Ascending aorta (tissue), 2 donors: ENCODE data around the gene KRTAP4-2. TPM values are rescaled to one million over a fixed set of nuclear protein-coding genes. Genes with fewer than 3 reads are reported as not detected.
"Not testable (repeated sequence)": the region's sequence is repeated elsewhere in the genome, so short reads cannot be mapped to it uniquely, and the experiment has no call there.

Experiments
- DNase-seq, 2 donors: peaks; one replicate each; pipeline ENCODE4 v3.0.0-alpha.2; 2019; ENCODE audit warnings: low spot score in 2 of 2
- H3K27ac ChIP-seq, 2 donors: fragments of 200-600 bp; sonication (generic); one replicate each; pipeline ENCODE4 v1.5.1; 2016 to 2017; ENCODE audit warnings: mild to moderate bottlenecking in 1 of 2
- H3K27me3 ChIP-seq: fragments of 200-600 bp; sonication (generic); one replicate; pipeline ENCODE4 v1.5.1; 2017
- H3K36me3 ChIP-seq, 2 donors: fragments of 200-600 bp; sonication (generic); one replicate each; pipeline ENCODE4 v1.5.1; 2016
- H3K4me1 ChIP-seq, 2 donors: fragments of 200-600 bp; sonication (generic); one replicate each; pipeline ENCODE4 v1.5.1; 2016 to 2017; ENCODE audit warnings: mild to moderate bottlenecking in 1 of 2
- H3K4me3 ChIP-seq, 2 donors: fragments of 200-600 bp; sonication (generic); one replicate each; pipeline ENCODE4 v1.5.1; 2016 to 2017; ENCODE audit warnings: mild to moderate bottlenecking in 1 of 2
- H3K9me3 ChIP-seq, 2 donors: fragments of 200-600 bp; sonication (generic); one replicate each; pipeline ENCODE4 v1.5.1; 2016
- intact Hi-C: fragments of 100-400 bp; cut with DNase I; formaldehyde crosslinking; loops from one replicate; pipeline ENCODE4 v1.15.1; 2023
- total RNA-seq: library from RNA; depleted of rRNA; stranded (reverse); fragments of >200 nt; gene quantifications from one replicate; pipeline ENCODE4 v1.1.0, GENCODE V29; 2016
- TF ChIP-seq, protein P1 (sequence below), 3 experiments: fragments of 200-600 bp in 2 of 3; fragments of 450-650 bp in 1 of 3; sonication (generic) in 2 of 3; IDR thresholded peaks; one replicate each; pipeline ENCODE4 v1.5.1; 2016 to 2019; ENCODE audit warnings: antibody characterized with exemption in 3 of 3, mild to moderate bottlenecking in 1 of 3, moderate library complexity in 1 of 3

The KRTAP4-2 gene
- total RNA-seq, 1 donor from 2014 or later: not detected

- DNase-seq: no peak
- Histone ChIP-seq H3K4me1 (no peaks in the 10 kb centered on the region), H3K27ac (no peak overlapping the region), H3K9me3 (no peaks in the 10 kb centered on the region), H3K36me3 (no peaks in the 10 kb centered on the region), H3K4me3 (no peak overlapping the region), H3K27me3 (no peaks in the 10 kb centered on the region)
- TF ChIP-seq, protein P1, sequence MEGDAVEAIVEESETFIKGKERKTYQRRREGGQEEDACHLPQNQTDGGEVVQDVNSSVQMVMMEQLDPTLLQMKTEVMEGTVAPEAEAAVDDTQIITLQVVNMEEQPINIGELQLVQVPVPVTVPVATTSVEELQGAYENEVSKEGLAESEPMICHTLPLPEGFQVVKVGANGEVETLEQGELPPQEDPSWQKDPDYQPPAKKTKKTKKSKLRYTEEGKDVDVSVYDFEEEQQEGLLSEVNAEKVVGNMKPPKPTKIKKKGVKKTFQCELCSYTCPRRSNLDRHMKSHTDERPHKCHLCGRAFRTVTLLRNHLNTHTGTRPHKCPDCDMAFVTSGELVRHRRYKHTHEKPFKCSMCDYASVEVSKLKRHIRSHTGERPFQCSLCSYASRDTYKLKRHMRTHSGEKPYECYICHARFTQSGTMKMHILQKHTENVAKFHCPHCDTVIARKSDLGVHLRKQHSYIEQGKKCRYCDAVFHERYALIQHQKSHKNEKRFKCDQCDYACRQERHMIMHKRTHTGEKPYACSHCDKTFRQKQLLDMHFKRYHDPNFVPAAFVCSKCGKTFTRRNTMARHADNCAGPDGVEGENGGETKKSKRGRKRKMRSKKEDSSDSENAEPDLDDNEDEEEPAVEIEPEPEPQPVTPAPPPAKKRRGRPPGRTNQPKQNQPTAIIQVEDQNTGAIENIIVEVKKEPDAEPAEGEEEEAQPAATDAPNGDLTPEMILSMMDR (IDR thresholded peaks at IDR 0.05): no peak
- intact Hi-C loops: no loop called here
Measured at GRCh38 chr17:41171886-41172285, 6.1 kb downstream of the KRTAP4-2 start.

GRCh38 chr17:41168121-41168520, 9.9 kb downstream of the KRTAP4-2 start, which contains the start of gene KRTAP4-3:
Gene KRTAP4-3 (minus strand): TSS chr17:41168221. CDS start chr17:41168172, 49 bp downstream.
- H3K27ac ChIP-seq: no peak within 1 kb of the TSS
- TF ChIP-seq, protein P1 (IDR thresholded peaks at IDR 0.05): no peak
- no peaks in the 10 kb centered on the region for H3K4me1 ChIP-seq
- DNase-seq: no peak
- intact Hi-C loops: no loop called here
- no peaks in the 10 kb centered on the region for H3K9me3 ChIP-seq
- H3K36me3 ChIP-seq: no peaks in the 10 kb centered on the region
- no peak within 1 kb of the TSS for H3K4me3 ChIP-seq
- no peaks in the 10 kb centered on the region for H3K27me3 ChIP-seq

GRCh38 chr17:41167561-41167960, 10.5 kb downstream of the KRTAP4-2 start:
- H3K4me1 ChIP-seq: no peaks in the 10 kb centered on the region

GRCh38 chr17:41163828-41164227, 14.2 kb downstream of the KRTAP4-2 start:
- Histone ChIP-seq H3K27me3 (no peaks in the 10 kb centered on the region), H3K36me3 (no peaks in the 10 kb centered on the region), H3K27ac (no peak overlapping the region), H3K4me3 (no peak overlapping the region), H3K9me3 (no peaks in the 10 kb centered on the region), H3K4me1 (no peaks in the 10 kb centered on the region)
- no peak for DNase-seq
- TF ChIP-seq, protein P1 (IDR thresholded peaks at IDR 0.05): no peak
- intact Hi-C loops: no loop called here

More at GRCh38 chr17:41167561-41167960, 10.5 kb downstream of the KRTAP4-2 start:
- no peak for DNase-seq
- H3K27ac ChIP-seq: no peak overlapping the region
- H3K9me3 ChIP-seq: no peaks in the 10 kb centered on the region
- TF ChIP-seq, protein P1 (IDR thresholded peaks at IDR 0.05): no peak
- intact Hi-C loops: no loop called here
- no peak overlapping the region for H3K4me3 ChIP-seq
- H3K36me3 ChIP-seq: no peaks in the 10 kb centered on the region
- no peaks in the 10 kb centered on the region for H3K27me3 ChIP-seq

- H3K9me3 ChIP-seq: no peaks in the 10 kb centered on the region
- H3K4me1 ChIP-seq: no peaks in the 10 kb centered on the region
- TF ChIP-seq, protein P1 (IDR thresholded peaks at IDR 0.05): no peak
- intact Hi-C loops: no loop called here
- no peaks in the 10 kb centered on the region for H3K36me3 ChIP-seq
- no peaks in the 10 kb centered on the region for H3K27me3 ChIP-seq
- H3K27ac ChIP-seq: no peak within 1 kb of the TSS
- H3K4me3 ChIP-seq: no peak within 1 kb of the TSS
- no peak for DNase-seq
Measured at GRCh38 chr17:41160648-41161047, 17.4 kb downstream of the KRTAP4-2 start, which contains the start of gene KRTAP4-4. Gene KRTAP4-4 (minus strand): TSS chr17:41160748. CDS start chr17:41160691, 57 bp downstream.

DNA sequence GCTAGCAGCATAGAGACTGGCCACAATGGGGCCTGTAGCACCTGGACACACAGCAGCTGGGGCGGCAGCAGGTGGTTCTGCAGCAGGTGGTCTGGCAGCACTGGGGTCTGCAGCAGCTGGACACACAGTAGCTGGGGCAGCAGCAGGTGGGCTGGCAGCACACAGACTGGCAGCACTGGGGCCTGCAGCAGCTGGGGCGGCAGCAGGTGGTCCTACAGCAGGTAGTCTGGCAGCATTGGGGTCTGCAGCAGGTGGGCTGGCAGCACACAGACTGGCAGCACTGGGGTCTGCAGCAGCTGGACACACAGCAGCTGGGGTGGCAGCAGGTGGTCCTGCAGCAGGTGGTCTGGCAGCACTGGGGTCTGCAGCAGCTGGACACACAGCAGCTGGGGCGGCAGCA, 17.8 kb downstream of the KRTAP4-2 start:
- H3K4me1 ChIP-seq, H3K27ac ChIP-seq, intact Hi-C loops, H3K27me3 ChIP-seq, H3K9me3 ChIP-seq, H3K36me3 ChIP-seq, H3K4me3 ChIP-seq, DNase-seq: not testable (repeated sequence)
